ENCODE data around the gene OBSL1. TPM values are rescaled to one million over a fixed set of nuclear protein-coding genes. Genes with fewer than 3 reads are reported as not detected.

Gene OBSL1
- total RNA-seq, 1 experiment from 2014 or later, result 56.2 TPM

GRCh38 chr2:219519526-219519916 lies 51.8 kb downstream of the OBSL1 start:
- H3K4me1 Mint-ChIP-seq (ENCODE audit: low read depth, unreplicated experiment), result peaks cover 13% of the 10 kb centered on the region
- peaks cover 16% of the 10 kb centered on the region for H3K27me3 Mint-ChIP-seq (ENCODE audit: insufficient read depth, unreplicated experiment)

GRCh38 chr2:219517954-219518778 lies 53.2 kb downstream of the OBSL1 start:
- no peak overlapping the region for H3K4me3 ChIP-seq (ENCODE audit: low read depth, low read length)
- no TSS peak for BruUV-seq (replicated peaks)
- peaks cover 24% of the 10 kb centered on the region for H3K4me1 Mint-ChIP-seq (ENCODE audit: low read depth, unreplicated experiment)

More at GRCh38 chr2:219519526-219519916, 51.8 kb downstream of the OBSL1 start:
- no peaks in the 10 kb centered on the region for H3K36me3 ChIP-seq (ENCODE audit: control insufficient read depth, insufficient read depth, low read length)
- Mint-ChIP-seq H3K36me3 (ENCODE audit: insufficient read depth, unreplicated experiment) (no peaks in the 10 kb centered on the region), H3K27ac (ENCODE audit: unreplicated experiment) (no peak overlapping the region), H3K4me3 (ENCODE audit: unreplicated experiment) (no peak overlapping the region), H3K9me3 (ENCODE audit: unreplicated experiment) (no peaks in the 10 kb centered on the region)
- peaks cover 12% of the 10 kb centered on the region for H3K4me1 ChIP-seq
- H3K9me3 ChIP-seq, result no peaks in the 10 kb centered on the region
- DNase-seq, result no peak
- no peak for TF ChIP-seq CTCF (IDR thresholded peaks at IDR 0.05; ENCODE audit: insufficient read depth in 1 of 2, low read depth in 1 of 2, low read length in 1 of 2, severe bottlenecking in 1 of 2, unreplicated experiment in 1 of 2)
- no TSS peak for BruUV-seq (replicated peaks)
- H3K27me3 ChIP-seq (replicated peaks; ENCODE audit: control insufficient read depth, insufficient read depth, low read length), result no peaks in the 10 kb centered on the region; the same call in 1 of the 2 replicates
- ChIA-PET CTCF (interaction anchor here (1.2 to 3.9 kb wide), 4 partner anchors 8 to 43 kb away, joined by 4 to 49 read pairs (median 17); partner anchors contain the start of gene GMPPA), POLR2A (no interaction called here)
- intact Hi-C loops (cut with micrococcal nuclease; ENCODE audit: unreplicated experiment), result no loop called here
- no peak overlapping the region for H3K4me3 ChIP-seq (ENCODE audit: low read depth, low read length)

More at GRCh38 chr2:219517954-219518778, 53.2 kb downstream of the OBSL1 start:
- POLR2A ChIA-PET, result no interaction called here
- no peak for TF ChIP-seq CTCF (IDR thresholded peaks at IDR 0.05; ENCODE audit: insufficient read depth in 1 of 2, low read depth in 1 of 2, low read length in 1 of 2, severe bottlenecking in 1 of 2, unreplicated experiment in 1 of 2)
- peaks cover 21% of the 10 kb centered on the region for H3K4me1 ChIP-seq
- H3K27me3 Mint-ChIP-seq (ENCODE audit: insufficient read depth, unreplicated experiment), result peaks cover 27% of the 10 kb centered on the region
- no peaks in the 10 kb centered on the region for H3K9me3 Mint-ChIP-seq (ENCODE audit: unreplicated experiment)
- no peak overlapping the region for H3K27ac Mint-ChIP-seq (ENCODE audit: unreplicated experiment)
- no peaks in the 10 kb centered on the region for H3K36me3 Mint-ChIP-seq (ENCODE audit: insufficient read depth, unreplicated experiment)
- DNase-seq, result no peak
- no peaks in the 10 kb centered on the region for H3K9me3 ChIP-seq
- no peaks in the 10 kb centered on the region; the same call in 1 of the 2 replicates for H3K27me3 ChIP-seq (replicated peaks; ENCODE audit: control insufficient read depth, insufficient read depth, low read length)
- CTCF ChIA-PET, result interaction anchor here (0.5 to 3.9 kb wide), 5 partner anchors 8 to 76 kb away, joined by 3 to 49 read pairs (median 6); partner anchors contain the start of gene GMPPA
- no peak overlapping the region for H3K4me3 Mint-ChIP-seq (ENCODE audit: unreplicated experiment)
- H3K36me3 ChIP-seq (ENCODE audit: control insufficient read depth, insufficient read depth, low read length), result no peaks in the 10 kb centered on the region
- intact Hi-C loops (cut with micrococcal nuclease; ENCODE audit: unreplicated experiment), result no loop called here

All from Caco-2 (cell line).